Lower leg skin (tissue), 3 donors: ENCODE measurements around the gene IKBKE.

Experiments
- CTCF ChIP-seq, 3 donors: fragments of 450-650 bp; IDR thresholded peaks; one replicate each; pipeline ENCODE4 v1.5.1; 2016; ENCODE audit warnings: antibody characterized with exemption in 3 of 3, mild to moderate bottlenecking in 3 of 3, moderate library complexity in 2 of 3
- POLR2A ChIP-seq, 2 donors: fragments of 450-650 bp; IDR thresholded peaks; one replicate each; pipeline ENCODE4 v1.6.1; 2016 to 2017; ENCODE audit warnings: antibody characterized with exemption in 2 of 2, mild to moderate bottlenecking in 1 of 2, moderate library complexity in 1 of 2

- no peak for TF ChIP-seq POLR2A (IDR thresholded peaks at IDR 0.05)
- TF ChIP-seq CTCF (IDR thresholded peaks at IDR 0.05): no peak
Observed at GRCh38 chr1:206537141-206537540, 66.9 kb downstream of the IKBKE start.
